Heart right ventricle (tissue), 16 donors: ENCODE results near the gene ADAMTSL3. TPM values are rescaled to one million over a fixed set of nuclear protein-coding genes. Genes with fewer than 3 reads are reported as not detected.

Source experiments
- ATAC-seq, 8 donors: fragments of 200-7000 bp; cut with Tn5 transposase; one replicate each; pipeline ENCODE4 v1.9.1; 2020; ENCODE audit warnings: mild to moderate bottlenecking in 8 of 8, moderate library complexity in 8 of 8, moderate number of reproducible peaks in 1 of 8
- DNase-seq, 2 donors: peaks; one replicate each; pipeline ENCODE4 v3.0.0-alpha.2; 2020
- H3K27ac ChIP-seq, 10 donors: fragments of 200-600 bp; sonication (generic) in 2 of 10; one replicate each; pipeline versions ENCODE4 v1.5.0 to v1.8.0; 2020 to 2022; ENCODE audit warnings: mild to moderate bottlenecking in 3 of 10
- H3K27me3 ChIP-seq, 7 donors: fragments of 200-600 bp; one replicate each; pipeline ENCODE4 v1.8.0; 2021 to 2022; ENCODE audit warnings: mild to moderate bottlenecking in 2 of 7
- H3K36me3 ChIP-seq, 9 donors: fragments of 200-600 bp; sonication (generic) in 1 of 9; one replicate each; pipeline versions ENCODE4 v1.5.0 to v1.8.0; 2020 to 2022; ENCODE audit warnings: mild to moderate bottlenecking in 2 of 9
- H3K4me1 ChIP-seq, 9 donors: fragments of 200-600 bp; sonication (generic) in 1 of 9; one replicate each; pipeline versions ENCODE4 v1.5.0 to v1.8.0; 2020 to 2022; ENCODE audit warnings: mild to moderate bottlenecking in 4 of 9
- H3K4me3 ChIP-seq, 10 donors: fragments of 200-600 bp; sonication (generic) in 2 of 10; one replicate each; pipeline versions ENCODE4 v1.5.0 to v1.8.0; 2020 to 2022; ENCODE audit warnings: mild to moderate bottlenecking in 7 of 10, moderate library complexity in 2 of 10
- H3K9me3 ChIP-seq, 11 donors: fragments of 200-600 bp in 10 of 11; sonication (generic) in 2 of 11; one replicate each; pipeline versions ENCODE4 v1.5.0 to v1.8.0; 2013 to 2022; ENCODE audit warnings: mild to moderate bottlenecking in 2 of 11, control low read depth in 1 of 11, moderate library complexity in 1 of 11
- WGBS, 2 donors: extraction: QIAGEN DNeasy Blood & Tissue Kit; methylation state at CpG; one replicate each; pipeline ENCODE4 v1.1.7; 2013; ENCODE audit warnings: inconsistent platforms in 1 of 2; 5-methylcytosine and 5-hydroxymethylcytosine counted together
- intact Hi-C, 10 donors: fragments of 100-400 bp; cut with DNase I; formaldehyde crosslinking; loops; one replicate each; pipeline versions ENCODE4 v1.11.1 to v1.14.2; 2022
- polyA plus RNA-seq, 2 donors: library from polyadenylated mRNA; stranded (reverse); fragments of 200-250 nt; gene quantifications; one replicate each; pipeline ENCODE4 v1.2.3, GENCODE V29; 2013
- total RNA-seq, 10 donors: library from RNA; stranded (reverse); fragmentation: NEBNext Ultra II Directional in 3 of 10; extraction: Animal tissue kit (Norgen Biotek cat#: 25700) in 3 of 10; gene quantifications; one replicate each; pipeline versions ENCODE4 v1.2.1 to v1.2.4, GENCODE V29; 2021 to 2023
- TF ChIP-seq, protein P1 (sequence below), 9 donors: fragments of 200-600 bp; sonication (generic) in 2 of 9; IDR thresholded peaks; one replicate each; pipeline versions ENCODE4 v1.5.0 to v1.8.0; 2021 to 2022; ENCODE audit warnings: antibody characterized with exemption in 9 of 9, mild to moderate bottlenecking in 5 of 9, moderate library complexity in 1 of 9
- donor health status: Arrhythmogenic right ventricular cardiomyopathy.
- donor health status: ischemic (EF 13 %, LVEDD 7.1; RV severe dilation, severe dysfunction).
- donor health status: healthy with polysubstance abuse.
- donor health status: DM: no; HTN: yes; CAD: no.
- donor health status: DM: no; HTN: no; CAD: no.
- donor health status: ischemic (EF 25% LVEDD 6.9; RV normal size, moderate dysfunction).
- donor health status: ischemic (EF 25% LVEDD 5.7; RV mildly dilated, moderate dysfunction).
- donor health status: healthy.
- donor health status: DM: yes; HTN: yes; CAD: no.
- donor health status: Ischemic cardiomyopathy.
- donor health status: ischemic (EF 35%, LVEDD 5.7; RV mildly dilated, moderate dysfunction).
- donor health status: nonischemic (EF 11% LVEDD 7.7; RV severe dilation, severe dysfunction).
- donor health status: DM: yes; HTN: yes; CAD: no.
- donor health status: PGD.
- donor health status: ischemic (EF 29% LVEDD 5.4; RV normal size, mild dysfunction).
- donor health status: nonischemic (EF 23%, LVEDD 6.1; RV moderate dilation, normal function).

The ADAMTSL3 gene
- total and polyA plus RNA-seq, 12 donors, result 1.6 to 15.4 (median 11.0) TPM

DNA sequence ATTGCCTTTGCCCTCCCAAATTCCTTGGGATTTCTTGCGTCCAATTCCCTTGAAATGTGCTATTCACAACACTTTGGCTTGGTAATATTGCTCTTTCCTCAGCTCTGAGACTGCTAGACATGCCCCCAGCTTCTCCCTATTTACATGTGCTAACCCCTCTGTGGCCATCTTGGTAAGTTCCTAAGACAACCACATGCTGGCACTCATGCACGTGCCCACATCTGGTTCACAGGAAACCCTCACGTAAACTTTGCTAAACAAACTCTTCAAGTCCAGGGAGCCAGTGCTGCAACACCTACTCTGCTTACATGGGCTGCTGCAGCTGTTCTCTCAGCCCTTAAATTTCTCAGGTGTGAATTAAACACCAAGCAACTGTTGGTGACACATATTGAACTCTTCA lies 121.8 kb downstream of the ADAMTSL3 start:
- Histone ChIP-seq H3K4me1 (no peaks in the 10 kb centered on the region), H3K27ac (no peak overlapping the region), H3K9me3 (peaks cover 0 to 10% (median 0%) of the 10 kb centered on the region in 11 donors), H3K4me3 (no peak overlapping the region), H3K36me3 (peaks cover 0 to 13% (median 0%) of the 10 kb centered on the region in 9 donors), H3K27me3 (no peaks in the 10 kb centered on the region)
- no peak for ATAC-seq
- WGBS, 2 donors, result 50 to 51% methylated on average over 3 of the region's 3 CpGs
- intact Hi-C loops, result no loop called here
- TF ChIP-seq, protein P1, sequence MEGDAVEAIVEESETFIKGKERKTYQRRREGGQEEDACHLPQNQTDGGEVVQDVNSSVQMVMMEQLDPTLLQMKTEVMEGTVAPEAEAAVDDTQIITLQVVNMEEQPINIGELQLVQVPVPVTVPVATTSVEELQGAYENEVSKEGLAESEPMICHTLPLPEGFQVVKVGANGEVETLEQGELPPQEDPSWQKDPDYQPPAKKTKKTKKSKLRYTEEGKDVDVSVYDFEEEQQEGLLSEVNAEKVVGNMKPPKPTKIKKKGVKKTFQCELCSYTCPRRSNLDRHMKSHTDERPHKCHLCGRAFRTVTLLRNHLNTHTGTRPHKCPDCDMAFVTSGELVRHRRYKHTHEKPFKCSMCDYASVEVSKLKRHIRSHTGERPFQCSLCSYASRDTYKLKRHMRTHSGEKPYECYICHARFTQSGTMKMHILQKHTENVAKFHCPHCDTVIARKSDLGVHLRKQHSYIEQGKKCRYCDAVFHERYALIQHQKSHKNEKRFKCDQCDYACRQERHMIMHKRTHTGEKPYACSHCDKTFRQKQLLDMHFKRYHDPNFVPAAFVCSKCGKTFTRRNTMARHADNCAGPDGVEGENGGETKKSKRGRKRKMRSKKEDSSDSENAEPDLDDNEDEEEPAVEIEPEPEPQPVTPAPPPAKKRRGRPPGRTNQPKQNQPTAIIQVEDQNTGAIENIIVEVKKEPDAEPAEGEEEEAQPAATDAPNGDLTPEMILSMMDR (IDR thresholded peaks at IDR 0.05), result no peak
- DNase-seq, result no peak

DNA sequence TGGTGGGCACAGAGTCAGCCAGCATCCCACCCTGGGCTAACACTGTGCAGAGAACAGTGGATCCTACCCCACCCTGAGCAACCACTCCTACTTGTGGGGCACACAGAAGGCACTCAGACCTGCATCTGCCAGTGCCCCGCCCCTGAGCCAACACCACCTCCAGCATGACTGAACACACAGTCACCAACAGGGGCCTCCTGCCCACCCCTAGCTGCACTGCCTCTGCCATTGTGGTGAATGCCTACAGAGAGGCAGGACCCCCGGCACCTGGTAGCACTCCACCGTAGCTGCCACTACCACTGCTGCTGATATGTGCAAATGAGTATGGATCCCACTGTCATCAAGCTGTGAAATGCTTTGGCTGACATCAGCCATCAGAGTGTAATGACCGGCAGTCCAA lies 123.1 kb downstream of the ADAMTSL3 start:
- ATAC-seq, result no peak
- H3K27ac ChIP-seq, result no peak overlapping the region
- peaks cover 0 to 13% (median 0%) of the 10 kb centered on the region in 9 donors for H3K36me3 ChIP-seq
- H3K27me3 ChIP-seq, result no peaks in the 10 kb centered on the region
- intact Hi-C loops, result no loop called here
- H3K4me3 ChIP-seq, result no peak overlapping the region
- TF ChIP-seq, protein P1 (IDR thresholded peaks at IDR 0.05), result no peak
- peaks cover 0 to 22% (median 0%) of the 10 kb centered on the region in 11 donors for H3K9me3 ChIP-seq
- no peak for DNase-seq
- 96 to 98% methylated on average over 4 of the region's 4 CpGs for WGBS, 2 donors
- H3K4me1 ChIP-seq, result no peaks in the 10 kb centered on the region

DNA sequence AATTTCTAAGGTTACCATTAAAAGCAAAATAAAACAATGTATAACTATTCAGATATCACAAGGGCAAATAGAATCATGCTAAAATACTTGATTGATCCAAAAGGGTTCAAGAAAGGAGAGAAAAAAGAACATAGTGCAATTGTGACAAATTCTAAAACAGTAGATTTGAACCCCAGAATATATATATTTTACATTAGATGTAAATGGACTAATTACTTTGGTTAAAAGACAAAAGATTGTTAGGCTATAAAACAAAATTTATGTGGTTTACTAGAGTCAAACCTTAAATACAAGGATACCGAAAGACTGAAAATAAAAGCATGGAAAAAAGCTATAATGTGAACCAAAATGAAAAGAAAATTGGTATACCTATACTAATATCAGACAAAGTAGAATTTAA lies 129.3 kb downstream of the ADAMTSL3 start:
- Histone ChIP-seq H3K4me1 (peaks cover 0 to 5% (median 0%) of the 10 kb centered on the region in 9 donors), H3K36me3 (no peaks in the 10 kb centered on the region), H3K4me3 (no peak overlapping the region), H3K27me3 (no peaks in the 10 kb centered on the region), H3K9me3 (peaks cover 0 to 51% (median 5%) of the 10 kb centered on the region in 11 donors), H3K27ac (no peak overlapping the region)
- ATAC-seq, result no peak
- DNase-seq, result no peak
- WGBS, 2 donors, result 95 to 99% methylated on average over 1 of the region's 1 CpG
- TF ChIP-seq, protein P1 (IDR thresholded peaks at IDR 0.05), result no peak
- intact Hi-C loops, result no loop called here

DNA sequence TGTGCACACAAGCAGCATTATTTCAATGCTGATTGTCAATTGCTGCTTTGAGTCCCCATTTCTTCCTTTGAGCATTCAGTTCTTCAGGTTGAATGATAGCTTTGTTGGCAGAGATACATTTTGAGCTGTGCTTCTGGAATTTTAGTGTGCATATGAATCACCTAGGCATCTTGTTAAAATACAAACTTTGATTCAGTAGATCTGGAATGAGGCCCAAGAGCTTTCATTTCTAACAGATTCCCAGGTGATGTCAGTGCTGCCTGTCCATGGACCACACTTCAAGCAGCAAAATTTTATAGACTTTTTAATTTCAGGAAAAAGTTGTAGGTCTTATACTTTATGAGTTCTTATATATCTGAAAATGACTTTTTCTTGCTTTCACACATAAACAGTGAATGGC lies 131.1 kb downstream of the ADAMTSL3 start:
- H3K4me3 ChIP-seq, result no peak overlapping the region
- ATAC-seq (no peak), DNase-seq (no peak)
- H3K27ac ChIP-seq, result no peak overlapping the region
- intact Hi-C loops, result no loop called here
- TF ChIP-seq, protein P1 (IDR thresholded peaks at IDR 0.05), result no peak
- peaks cover 0 to 12% (median 0%) of the 10 kb centered on the region in 9 donors for H3K4me1 ChIP-seq
- peaks cover 0 to 44% (median 5%) of the 10 kb centered on the region in 11 donors for H3K9me3 ChIP-seq
- no peaks in the 10 kb centered on the region for H3K36me3 ChIP-seq
- H3K27me3 ChIP-seq, result no peaks in the 10 kb centered on the region
